Hindlimb muscle (tissue), 1 donor: ENCODE data around the gene SLC4A4. TPM values are rescaled to one million over a fixed set of nuclear protein-coding genes. Genes with fewer than 3 reads are reported as not detected.

Experiments used
- DNase-seq: peaks from one replicate; pipeline ENCODE4 v3.0.0-alpha.2; 2013
- polyA plus RNA-seq: library from polyadenylated mRNA; unstranded; fragments of 120-200 nt; gene quantifications from one replicate; pipeline ENCODE4 v1.2.1, GENCODE V29; 2013; ENCODE audit not compliant: insufficient read length

Gene SLC4A4
- polyA plus RNA-seq, 1 donor = 9.0 TPM

DNA sequence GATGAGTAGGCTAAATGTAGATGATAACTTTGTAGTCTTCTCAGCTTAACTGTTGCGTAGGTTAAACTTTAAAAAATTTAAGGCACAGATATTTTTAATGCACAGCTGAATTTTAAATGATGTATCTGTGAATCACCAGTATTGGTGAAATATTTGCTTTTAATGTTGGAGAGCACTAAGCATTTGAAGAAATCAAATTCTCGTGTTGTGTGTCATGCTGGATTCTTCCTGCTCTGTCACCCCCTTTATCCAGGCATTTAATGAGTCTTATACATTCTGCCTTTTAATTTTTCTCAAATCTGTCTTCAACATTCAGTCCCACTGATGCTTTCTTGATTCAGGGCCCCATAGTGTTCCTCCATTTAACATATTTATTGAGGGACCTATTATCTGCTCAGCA, 76.7 kb downstream of the SLC4A4 start:
- DNase-seq = no peak

DNA sequence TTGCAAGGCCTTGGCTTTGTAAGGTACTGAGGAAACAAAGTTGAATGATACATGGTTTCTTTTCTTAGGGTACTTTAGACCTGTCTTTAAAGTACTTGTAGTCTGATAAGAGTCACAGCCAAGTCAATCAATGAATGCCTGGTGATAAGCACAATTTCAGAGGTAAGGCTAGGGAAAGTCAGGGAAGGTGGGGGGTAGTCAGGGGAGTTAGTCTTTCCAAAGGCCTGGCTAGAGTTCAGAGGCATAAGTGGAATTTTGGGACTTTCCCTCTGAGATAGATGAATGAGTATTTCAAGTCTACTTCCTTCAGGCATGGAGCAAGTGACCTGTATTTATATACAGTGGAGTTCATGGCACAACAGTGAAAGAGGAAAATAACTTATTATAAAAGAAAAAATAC, 78.3 kb downstream of the SLC4A4 start:
- DNase-seq = no peak

DNA sequence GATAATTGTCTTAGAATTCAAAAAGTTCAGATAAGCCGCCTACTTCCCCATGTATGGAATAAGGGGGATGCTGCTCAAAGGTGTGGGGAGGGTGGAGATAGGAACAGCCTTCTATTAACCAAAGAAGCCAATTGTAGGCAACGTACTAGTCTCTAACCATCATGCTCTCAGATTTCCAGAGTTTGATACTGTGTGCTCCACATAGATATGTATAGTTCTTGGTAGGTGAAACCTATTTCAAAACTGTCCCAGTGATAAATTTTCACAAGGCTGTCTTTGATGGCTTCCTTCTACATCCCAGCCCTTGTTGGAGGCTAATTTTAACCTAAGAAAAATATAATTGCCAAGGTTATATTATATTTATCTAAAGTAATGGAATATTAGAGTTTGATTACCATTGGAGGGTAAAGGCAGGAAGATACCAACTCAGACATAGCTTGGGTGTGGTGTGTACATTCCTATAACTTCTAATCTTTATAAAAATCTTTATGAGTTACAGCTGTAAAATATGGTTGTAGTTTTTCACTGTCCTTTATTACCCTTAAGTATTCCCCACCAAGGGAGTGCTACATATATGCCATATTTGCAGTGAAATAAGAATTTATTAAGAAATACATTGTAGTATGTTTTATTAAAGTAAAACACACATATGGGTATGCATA, 87.7 kb downstream of the SLC4A4 start:
- DNase-seq = no peak

DNA sequence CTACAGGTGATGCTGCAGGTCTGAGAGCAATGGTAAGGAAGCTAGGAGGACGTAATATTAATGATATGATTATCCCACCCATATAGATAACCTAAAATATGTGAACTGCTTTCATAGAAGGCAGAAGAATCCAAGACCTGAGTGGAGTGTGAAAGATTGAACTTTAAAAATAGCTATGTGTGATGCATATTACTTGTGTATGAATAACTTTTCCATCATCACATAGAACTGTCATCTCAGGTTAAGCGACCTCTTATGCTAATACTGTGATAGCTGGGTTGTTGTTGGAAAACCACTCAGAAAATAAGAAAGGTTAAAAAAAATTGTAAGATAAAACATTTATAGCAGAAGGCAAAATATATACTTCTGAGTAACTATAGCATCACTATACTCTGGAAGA, 90.3 kb downstream of the SLC4A4 start:
- DNase-seq = no peak

DNA sequence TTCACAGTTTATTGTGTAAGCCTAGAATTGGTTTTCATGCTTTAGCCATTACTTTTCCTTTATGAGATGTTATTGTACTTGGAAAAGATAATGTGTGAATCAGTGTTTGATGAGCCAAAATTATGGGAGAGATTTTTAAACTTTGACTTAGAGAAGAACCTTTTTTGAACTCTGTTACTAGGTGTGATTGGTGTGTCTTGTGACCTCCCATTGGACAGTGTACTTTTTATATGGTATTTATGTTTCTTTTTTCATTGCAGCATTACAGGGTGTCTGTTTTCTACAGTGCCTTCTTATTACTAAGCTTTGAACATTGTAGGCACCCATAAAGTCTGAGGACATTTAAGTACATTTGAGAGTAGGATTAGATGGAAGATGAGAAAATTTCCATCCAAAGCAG, 91.1 kb downstream of the SLC4A4 start:
- DNase-seq = no peak

DNA sequence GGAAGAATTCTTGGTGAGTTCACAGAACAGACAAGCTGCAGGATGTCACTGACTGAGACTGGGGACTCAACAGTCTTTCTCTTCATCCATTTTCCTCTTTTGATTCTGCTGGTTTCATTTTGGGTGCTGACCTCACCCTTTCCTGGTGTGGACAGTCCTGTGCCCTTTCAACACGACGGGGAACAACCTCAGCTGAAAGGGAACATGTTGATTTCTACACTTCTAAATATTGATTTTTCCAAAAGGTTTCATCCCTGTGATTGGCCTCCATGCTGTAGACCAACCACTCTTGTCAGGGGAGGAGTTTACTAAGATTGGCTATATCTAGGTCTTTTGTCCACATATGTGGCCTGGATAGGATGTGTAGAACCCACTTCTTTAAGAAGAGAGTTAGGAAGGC, 91.8 kb downstream of the SLC4A4 start:
- DNase-seq = no peak

DNA sequence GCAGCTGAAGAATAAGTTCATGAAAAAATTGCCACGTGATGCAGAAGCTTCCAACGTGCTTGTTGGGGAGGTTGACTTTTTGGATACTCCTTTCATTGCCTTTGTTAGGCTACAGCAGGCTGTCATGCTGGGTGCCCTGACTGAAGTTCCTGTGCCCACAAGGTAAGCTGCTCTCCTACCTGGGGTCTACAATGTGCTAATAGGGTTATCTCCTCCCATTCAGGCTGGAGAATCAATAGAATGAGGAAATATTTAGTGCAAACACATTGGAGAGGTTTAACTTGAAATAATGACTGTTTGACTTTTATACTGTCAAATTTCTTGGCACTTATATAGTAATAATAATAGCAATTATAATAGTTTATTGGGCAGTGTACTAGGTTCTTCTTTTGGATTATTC, 101.8 kb downstream of the SLC4A4 start:
- no peak for DNase-seq

DNA sequence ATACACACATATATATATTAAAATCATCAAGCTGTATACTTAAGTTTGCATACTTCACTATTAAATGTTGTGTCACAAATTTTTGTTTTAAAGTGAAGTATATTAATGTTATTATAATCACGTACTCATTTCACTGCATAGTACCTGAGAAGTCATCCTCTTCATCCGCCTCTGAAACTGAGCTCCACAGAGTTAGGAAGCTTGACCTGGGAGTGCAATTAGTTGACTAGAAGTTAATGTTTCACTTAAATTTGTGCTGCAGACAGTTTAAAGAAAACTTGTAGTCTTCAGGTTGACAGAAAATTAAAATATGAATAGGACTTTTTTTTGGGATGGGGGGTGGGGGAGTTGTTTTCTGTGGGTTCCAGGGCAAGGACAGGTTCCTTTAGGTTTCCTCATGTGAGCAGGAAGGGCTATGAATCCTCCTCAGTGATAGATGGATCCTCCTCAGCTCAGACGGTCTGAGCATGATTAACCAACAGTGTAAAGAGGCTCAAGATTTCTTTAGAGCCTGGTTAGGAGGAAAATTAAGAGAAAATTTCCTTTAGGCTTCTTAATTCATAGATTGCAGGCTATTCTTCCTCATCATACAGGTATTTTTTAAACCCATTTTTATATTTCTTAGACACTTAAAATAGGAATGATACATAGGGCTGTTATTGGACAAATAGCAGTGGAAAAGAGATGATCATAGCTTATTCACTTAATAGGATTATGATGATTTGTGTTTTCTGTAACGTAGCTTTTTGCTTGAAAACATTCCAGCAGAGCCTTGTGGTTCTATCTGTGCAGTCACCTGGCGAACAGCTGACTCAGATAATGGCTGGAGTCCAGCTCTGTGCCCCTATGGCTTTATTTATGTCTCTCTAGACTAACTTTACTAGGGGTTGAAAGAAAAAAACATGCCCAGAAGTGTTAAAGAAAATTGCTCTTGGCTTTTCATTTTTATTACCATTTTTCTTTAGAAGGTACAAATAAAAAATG, 102.7 kb downstream of the SLC4A4 start:
- no peak for DNase-seq

DNA sequence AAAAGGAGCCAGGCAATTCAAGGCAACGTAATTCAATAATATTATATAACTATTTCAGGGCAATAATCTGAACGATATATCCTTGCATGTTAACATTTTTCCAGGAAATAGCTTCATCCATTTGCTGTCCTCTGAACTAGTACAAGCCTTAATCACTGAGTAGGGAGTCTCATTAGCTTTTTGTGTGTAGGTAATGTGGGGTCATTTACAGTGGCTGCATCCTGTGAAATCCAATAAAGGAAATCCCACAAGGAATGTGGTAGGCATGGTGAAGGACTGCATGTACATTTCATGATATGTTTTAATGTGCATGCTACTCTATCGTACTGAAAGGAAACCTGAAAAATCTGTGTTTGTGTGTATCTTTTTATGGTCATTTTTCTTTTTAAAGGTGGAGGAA, 103.5 kb downstream of the SLC4A4 start:
- DNase-seq = no peak

DNA sequence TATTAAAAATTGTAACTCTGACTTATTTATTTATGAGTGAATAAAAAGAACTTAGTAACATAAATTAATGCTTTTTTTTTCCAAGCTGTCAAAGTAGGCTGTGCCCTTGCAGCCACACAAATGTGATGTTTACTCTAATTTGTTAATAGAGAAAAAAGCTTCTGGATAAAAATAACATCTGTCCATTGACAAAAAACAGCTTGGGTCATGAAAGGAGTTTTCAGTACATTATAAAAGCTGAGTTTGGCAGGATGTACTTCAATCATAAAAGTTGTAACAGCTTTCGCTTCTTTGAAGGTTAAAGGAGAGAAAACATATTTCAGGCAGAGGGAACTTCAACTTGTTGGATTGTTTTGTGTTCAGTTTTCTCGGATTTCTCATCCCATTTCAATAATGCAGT, 105.6 kb downstream of the SLC4A4 start:
- no peak for DNase-seq

DNA sequence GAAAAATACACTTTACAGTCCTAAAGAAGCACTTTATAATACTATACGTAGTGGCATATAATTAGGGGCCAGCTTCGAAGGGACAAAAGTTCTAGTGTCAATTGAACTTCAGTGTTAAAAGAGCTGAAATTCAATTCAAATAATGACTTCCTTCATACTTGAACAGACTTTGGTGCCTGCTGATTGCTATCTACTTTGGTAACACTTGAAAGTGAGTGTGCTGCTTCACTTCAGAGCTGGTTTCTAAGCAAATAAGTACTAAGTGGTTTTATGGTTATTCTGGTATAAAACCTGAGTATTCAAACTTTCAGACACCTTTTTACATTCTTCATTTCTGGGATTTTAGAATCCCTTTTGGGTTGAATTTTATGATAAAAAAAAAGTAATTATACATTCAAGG, 107.0 kb downstream of the SLC4A4 start:
- no peak for DNase-seq

DNA sequence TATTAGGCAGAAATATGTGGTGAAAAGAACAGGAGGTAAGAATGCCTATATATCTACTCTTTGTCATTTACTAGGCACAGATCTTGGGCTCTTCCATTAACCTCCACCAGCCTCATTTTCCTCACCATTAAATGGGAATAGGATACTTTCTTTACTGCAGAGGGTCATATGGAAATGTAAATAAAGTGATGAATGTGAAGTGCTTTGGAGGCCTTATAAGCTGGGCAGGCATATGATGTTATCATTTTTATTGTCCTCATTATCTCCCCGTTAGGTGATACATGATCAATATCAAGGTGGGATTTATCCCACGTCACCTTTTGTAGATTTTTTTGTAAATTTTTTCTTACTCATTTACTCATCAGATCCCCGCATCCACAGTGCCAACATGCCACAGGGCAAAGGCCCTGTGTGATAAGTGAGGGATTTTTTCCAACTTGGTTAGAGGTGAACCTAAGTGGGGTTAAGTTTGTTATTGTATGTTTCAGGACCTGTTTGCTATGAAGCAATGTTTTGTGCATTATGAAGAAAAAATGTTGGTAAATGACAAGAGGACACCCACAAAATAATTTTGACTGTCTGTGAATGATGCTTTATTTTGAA, 107.8 kb downstream of the SLC4A4 start:
- DNase-seq = no peak

DNA sequence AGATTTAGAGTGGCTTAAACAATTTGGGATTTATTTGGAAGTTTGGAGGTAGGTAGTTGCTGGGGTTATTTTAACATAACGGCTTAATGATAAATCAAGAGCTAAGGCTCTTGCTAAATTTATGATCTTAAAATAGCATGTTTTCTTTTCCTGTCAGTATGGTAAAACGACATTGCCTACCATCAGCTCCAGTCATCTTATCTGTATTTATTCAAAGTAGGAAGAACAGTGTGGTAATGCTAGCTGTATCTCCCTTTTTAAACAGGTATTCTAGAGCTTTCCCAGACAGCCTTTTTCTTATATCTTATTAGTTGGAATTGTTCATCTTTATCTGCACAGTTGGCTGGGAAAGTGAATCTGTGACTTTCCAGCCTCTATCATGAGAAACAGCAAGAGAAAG, 110.2 kb downstream of the SLC4A4 start:
- no peak for DNase-seq

DNA sequence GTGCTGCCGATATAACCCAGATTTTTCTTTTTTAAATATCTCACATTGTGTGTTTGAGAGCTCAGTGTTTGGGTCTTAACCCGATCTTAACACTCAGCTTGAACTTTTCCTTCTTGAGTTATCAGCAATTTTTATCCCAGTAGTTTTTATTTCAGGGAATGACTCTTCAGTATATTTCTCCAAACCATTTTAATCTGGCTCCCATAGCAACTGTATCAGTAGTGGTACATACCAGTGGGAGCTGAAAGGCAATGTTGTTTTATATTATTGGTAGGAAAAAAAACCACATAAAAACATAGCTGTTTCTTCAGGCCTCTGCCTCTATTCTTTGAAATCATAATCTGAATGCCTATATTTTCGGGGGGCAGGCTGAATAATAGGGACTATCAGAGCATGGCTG, 111.1 kb downstream of the SLC4A4 start:
- DNase-seq = no peak

DNA sequence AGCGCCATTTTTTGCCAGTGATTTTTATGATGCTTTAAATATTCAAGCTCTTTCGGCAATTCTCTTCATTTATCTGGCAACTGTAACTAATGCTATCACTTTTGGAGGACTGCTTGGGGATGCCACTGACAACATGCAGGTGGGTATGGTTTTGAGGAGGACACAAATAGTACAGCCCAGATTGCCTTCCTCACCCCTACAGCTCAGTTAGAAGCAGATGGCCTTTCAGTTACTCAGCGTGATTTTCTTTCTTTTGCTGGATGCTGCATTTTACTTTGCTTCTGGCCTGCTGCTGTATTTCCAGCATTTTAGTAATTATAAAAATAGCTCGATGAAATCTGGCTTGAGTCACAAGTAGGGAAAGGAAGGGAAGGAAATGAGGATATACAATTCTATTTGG, 114.7 kb downstream of the SLC4A4 start:
- no peak for DNase-seq

DNA sequence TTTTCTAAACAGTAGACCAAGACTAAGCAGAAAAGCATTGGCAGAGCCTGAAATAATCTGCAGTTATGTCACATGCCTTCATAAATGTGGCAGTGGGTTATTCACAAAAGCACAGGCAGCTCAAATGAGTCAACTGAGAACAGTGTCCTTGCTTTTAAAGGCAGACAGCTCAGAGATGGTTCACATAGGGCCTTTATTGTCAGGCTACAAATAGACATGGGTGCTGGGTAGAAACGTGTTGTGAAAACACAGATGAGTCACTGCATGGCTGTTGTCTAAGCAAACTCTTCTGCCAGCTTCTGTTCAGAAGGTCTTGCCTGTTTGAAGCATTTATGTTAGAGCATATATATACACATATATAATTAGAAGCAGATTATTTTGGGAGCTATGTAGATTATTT, 118.0 kb downstream of the SLC4A4 start:
- DNase-seq = no peak

DNA sequence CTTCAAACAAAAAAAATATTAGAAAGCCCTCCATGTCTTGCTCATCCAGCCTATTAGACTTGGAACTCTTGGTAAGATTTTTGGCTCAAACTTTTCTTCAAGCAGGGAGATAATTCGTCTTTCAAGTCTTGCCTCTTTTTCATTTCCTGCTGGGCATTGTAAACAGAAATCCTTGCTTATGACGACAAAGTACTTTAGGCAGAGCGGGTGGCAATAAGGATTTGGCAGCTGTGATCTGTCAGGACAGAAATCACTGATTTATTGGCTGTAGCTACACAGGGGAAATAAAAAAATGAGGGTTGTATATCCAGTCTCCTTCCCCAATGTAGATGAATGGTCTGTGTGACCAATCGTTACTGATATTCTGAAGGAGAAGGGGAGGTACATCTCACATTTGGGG, 121.6 kb downstream of the SLC4A4 start:
- DNase-seq = no peak

DNA sequence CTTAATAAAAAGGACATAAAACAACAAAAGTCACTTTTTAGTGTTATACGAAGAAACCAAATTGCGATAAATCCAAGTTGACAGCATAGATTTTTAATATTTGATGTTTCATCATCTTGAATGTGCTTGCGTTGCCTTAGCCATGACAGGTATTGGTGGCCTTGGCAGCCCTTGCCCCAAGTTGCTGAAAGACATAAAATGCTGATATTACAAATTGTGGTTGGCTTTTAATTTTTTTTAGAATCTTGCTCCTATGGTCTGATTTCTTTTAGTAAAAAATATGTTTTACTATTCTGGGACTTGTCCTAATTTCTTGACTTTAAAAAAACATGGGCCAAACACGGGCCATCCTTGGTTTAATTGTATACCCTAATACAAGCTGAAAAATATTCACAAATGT, 122.6 kb downstream of the SLC4A4 start:
- no peak for DNase-seq

DNA sequence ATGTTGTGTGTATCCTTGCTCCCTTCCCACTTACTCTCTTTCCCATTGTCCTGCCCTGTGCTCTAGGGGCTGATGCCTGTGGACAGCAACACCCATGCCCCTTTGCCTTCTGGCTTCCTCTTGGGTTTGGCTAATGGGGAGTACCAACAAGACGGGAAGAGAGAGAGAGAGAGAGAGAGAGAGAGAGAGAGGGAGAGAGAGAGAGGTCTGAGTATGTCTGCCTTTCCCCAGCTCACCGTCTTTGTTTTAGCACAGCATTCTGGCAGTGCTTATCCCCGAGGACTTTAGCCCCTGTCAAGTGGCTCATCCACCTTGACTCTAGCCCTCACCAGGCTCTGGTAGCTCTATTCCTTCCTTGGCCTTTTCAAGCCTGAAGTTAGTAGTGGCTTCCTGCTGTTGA, 128.0 kb downstream of the SLC4A4 start:
- DNase-seq = no peak

DNA sequence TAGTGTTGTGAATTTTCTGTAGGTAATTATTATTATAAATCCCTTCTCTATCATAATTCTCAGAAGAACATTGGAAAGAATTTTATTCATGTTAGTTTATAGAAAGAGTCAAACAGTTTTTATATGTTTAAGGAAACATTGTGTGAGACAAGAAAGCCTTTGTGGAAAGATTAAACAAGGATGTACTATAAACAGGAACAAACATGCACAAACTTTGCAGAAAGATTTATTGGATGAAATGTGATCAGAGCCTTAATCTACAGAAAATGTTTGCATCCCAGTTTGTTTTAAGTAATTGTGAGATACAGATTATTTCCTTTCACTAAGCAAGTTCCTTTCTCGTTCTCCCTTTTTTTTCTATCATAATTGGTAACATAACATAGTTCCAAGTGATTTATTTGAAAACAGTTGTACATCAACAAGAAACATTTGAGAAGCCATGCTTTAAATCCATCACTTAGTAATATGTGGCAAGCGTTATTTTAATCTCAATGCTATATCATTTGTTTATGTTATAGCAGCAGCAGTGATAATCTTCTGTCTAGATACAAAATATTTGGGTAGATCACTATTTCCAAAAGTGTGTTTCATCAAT, 129.4 kb downstream of the SLC4A4 start:
- DNase-seq = no peak

DNA sequence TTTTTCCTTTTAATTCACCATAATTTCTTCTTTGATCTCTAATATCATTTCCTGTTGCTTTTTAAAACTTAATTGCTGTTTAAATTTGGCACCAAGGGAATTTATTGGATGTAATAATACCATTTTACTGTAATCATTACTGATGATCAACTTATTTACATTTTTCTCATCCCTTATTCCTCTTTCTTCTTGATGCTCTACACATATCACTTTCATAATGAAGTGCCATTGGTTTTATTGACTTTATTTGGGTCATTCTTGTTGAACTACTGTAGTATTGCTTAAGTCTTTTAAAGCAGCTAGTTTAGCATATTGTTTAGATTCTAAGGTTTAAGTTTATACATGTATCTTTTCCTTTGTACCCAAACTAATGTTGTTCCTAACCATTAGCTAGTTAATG, 130.7 kb downstream of the SLC4A4 start:
- DNase-seq = no peak

DNA sequence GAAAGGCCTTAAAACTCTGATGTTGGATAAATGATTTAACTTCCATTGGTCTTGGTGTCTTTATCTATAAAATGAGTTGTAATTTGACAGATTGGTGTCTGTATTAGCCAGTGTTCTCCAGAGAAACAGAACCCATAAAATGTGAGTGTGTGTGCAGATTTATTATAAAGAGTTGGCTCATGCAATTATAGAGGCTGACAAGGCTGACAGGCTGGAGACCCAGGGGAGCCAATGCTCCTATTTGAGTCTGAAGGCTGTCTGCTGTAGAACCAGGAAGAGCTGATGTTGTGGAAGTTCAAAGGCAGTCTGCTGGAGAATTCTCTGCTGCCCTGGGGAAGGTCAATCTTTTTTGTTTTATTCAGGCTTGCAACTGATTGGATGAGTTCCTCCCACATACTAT, 131.7 kb downstream of the SLC4A4 start:
- DNase-seq = no peak

DNA sequence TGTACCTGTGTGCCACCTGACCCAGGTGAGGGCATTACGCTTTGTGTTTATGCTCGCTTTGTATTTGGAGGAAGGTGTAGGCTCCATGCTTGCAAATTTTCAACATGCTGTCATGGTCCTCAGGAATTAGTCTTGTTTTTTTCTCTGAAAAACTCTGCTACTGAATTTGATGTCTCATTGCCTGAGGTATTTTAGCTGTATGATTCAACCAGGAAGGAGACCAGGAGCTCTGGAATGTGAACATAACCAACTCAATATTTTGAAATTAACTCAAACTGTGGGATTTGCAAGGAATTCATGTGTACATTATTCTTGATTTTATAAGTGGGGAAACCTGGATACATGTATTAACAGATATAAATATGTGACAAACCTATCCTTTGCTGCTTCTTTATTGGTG, 134.1 kb downstream of the SLC4A4 start:
- no peak for DNase-seq
